WTC11 (cell line): ENCODE results near the gene ETDA.

Source experiments
- E2F4 ChIP-seq: sonication (generic); formaldehyde crosslinking; IDR thresholded peaks from 2 replicates; pipeline ENCODE4 v1.8.1; 2022; ENCODE audit warnings: low read depth, mild to moderate bottlenecking, moderate library complexity, missing genetic modification reagents, borderline replicate concordance
- ETV6 ChIP-seq: sonication (generic); formaldehyde crosslinking; IDR thresholded peaks from 2 replicates; pipeline ENCODE4 v1.8.1; 2022; ENCODE audit warnings: mild to moderate bottlenecking, missing genetic modification reagents
- FOXJ3 ChIP-seq: sonication (generic); formaldehyde crosslinking; IDR thresholded peaks from 2 replicates; pipeline ENCODE4 v1.9.0; 2021; ENCODE audit warnings: missing genetic modification reagents, mild to moderate bottlenecking, borderline replicate concordance
- JUN ChIP-seq: sonication (generic); formaldehyde crosslinking; IDR thresholded peaks from 2 replicates; pipeline ENCODE4 v1.8.0; 2023; ENCODE audit warnings: mild to moderate bottlenecking, missing genetic modification reagents
- MAX ChIP-seq: sonication (generic); formaldehyde crosslinking; IDR thresholded peaks from 2 replicates; pipeline ENCODE4 v1.8.0; 2022; ENCODE audit warnings: mild to moderate bottlenecking, missing genetic modification reagents
- NFE2L1 ChIP-seq: sonication (generic); formaldehyde crosslinking; IDR thresholded peaks from 2 replicates; pipeline ENCODE4 v1.8.1; 2023; ENCODE audit warnings: missing genetic modification reagents
- RELA ChIP-seq: sonication (generic); formaldehyde crosslinking; IDR thresholded peaks from 2 replicates; pipeline ENCODE4 v1.8.1; 2022; ENCODE audit warnings: missing genetic modification reagents, mild to moderate bottlenecking, borderline replicate concordance
- ZNF416 ChIP-seq: fragments of 250-450 bp; sonication (Bioruptor Pico); IDR thresholded peaks from 2 replicates; pipeline ENCODE4 v1.9.0; 2021; ENCODE audit warnings: mild to moderate bottlenecking, inconsistent platforms

DNA sequence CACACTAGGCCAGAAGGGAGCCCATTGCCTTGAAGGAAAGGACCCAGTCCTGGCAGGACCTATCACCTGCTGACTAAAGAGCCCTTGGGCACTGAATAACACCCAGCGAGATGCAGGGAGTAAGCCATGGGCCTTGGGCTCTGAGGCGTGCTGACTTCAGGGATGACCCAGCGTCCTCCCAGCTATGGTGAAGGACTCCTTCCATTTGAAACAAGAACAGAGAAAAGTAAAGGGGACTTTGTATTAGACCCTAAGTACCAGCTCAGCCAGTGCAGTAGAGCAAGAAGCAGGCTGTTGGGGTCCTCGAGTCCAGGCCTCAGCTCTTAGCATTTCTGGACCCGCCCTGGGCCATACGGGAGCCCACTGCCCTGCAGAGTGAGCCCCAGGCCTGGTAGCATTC is 5.1 kb downstream of the ETDA start:
- TF ChIP-seq JUN (CRISPR knock-in tag): no peak
- TF ChIP-seq NFE2L1 (CRISPR knock-in tag): no peak
- TF ChIP-seq ZNF416 (CRISPR knock-in tag): no peak
- no peak for TF ChIP-seq ETV6
- TF ChIP-seq E2F4 (CRISPR knock-in tag): no peak
- TF ChIP-seq MAX (CRISPR knock-in tag): no peak
- no peak for TF ChIP-seq FOXJ3 (CRISPR knock-in tag)
- no peak for TF ChIP-seq RELA (CRISPR knock-in tag)
